ENCODE data around the gene EYS.

GRCh38 chr6:63676412-63677114 lies 2030.5 kb downstream of the EYS start:
- TF ChIP-seq CTCF (conservative IDR thresholded peaks at IDR 0.05): no peak
- TF ChIP-seq ZFX (IDR thresholded peaks at IDR 0.05): no peak

All from C4-2B (cell line).